Stimulated activated CD4-positive, alpha-beta T cell treated with anti-CD3 and anti-CD28 coated beads, Interleukin-12 subunit alpha, Interleukin-12 subunit beta, amount 100 ng/mL, for 48 hours (primary cell): Measurements from ENCODE around the gene ROR2.

Experiments
- DNase-seq, 3 donors: peaks; one replicate each; pipeline ENCODE4 v3.0.0-alpha.2; 2020; ENCODE audit warnings: low read depth in 2 of 3, low spot score in 1 of 3

Gene ROR2

DNA sequence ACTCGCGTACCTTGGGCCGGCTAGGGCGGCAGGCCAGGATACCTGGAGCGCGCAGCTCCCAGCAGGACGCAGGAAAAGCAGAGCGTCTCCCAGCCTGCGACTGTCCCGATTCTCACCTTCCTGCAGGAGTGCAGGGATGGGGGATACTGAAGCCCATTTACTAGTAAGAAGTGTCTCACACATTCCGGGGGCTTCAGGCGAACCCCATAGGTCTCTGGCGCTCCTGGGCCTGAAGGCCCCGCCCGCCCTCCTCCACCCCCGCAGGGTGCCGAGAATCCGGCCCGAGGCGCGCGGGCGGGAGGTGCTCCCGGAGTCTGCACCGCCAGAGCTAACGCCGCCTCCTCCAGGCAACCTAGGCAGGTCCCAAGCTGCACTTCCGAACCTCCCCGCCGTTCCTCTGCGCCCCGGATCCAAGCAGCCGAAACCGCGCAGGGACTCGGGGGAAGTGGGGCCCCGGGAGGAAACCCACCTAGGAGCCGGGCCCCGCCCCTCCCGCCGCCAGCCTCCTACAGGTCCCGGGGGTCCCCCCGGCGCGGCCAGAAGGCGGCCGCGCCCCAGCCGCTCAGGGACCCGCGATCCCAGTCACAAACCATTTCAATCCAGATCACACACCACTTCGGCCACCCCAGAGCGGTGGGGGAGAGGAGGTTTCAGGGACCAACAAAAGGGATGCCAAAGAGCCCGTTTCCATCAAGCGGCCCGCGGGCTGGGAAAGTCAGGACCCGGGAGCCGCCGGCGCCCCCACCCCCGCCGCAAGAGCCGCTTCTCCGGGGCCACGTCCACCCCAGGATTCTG, 1.2 kb downstream of the ROR2 start:
- DNase-seq: peak in 1 of 3 donors; percentile 18

GRCh38 chr9:91948101-91948596, 1.9 kb downstream of the ROR2 start:
- DNase-seq: no peak

DNA sequence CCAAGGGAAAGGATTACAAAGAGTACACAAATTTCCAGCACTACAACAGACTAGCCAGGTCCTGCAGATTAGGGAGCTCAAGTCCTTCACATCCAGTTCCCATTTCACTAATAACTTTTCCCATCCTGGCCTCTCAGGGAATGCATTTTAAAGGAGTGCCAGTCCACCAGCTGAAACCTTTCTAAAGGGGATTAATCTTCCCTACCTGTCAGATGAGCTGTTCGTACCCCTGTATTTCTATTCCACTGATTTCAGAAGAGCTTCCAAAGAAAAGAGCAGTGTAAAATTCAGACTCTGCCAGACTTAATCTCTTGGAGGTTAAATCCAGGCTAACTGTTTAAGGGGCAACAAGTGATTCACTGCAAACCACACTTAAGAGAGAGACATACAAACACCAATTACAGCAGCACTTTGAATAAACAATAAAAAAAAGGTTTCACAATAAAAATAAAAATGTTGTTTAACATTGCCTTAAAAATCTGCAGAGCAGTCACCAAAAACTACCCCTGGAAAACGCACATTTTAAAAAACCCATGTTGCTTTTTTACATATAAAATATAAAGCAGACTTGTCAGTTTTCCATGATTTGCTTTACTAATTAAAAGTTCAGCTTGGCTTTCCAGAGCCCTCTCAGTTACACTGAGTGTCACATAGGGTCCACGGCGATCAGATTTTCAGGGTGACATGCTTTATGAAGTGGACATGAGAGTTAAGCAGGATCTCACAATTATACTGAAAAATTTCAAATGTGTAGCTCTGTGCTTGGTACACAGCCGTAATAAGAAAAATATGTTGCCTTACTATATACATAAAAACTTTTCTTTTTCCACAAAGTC, 3.2 kb downstream of the ROR2 start:
- DNase-seq: no peak

GRCh38 chr9:91946196-91946595, 3.8 kb downstream of the ROR2 start:
- no peak for DNase-seq

- no peak for DNase-seq
Measured at GRCh38 chr9:91945277-91946085, 4.5 kb downstream of the ROR2 start.

GRCh38 chr9:91944711-91945110, 5.3 kb downstream of the ROR2 start:
- no peak for DNase-seq

DNA sequence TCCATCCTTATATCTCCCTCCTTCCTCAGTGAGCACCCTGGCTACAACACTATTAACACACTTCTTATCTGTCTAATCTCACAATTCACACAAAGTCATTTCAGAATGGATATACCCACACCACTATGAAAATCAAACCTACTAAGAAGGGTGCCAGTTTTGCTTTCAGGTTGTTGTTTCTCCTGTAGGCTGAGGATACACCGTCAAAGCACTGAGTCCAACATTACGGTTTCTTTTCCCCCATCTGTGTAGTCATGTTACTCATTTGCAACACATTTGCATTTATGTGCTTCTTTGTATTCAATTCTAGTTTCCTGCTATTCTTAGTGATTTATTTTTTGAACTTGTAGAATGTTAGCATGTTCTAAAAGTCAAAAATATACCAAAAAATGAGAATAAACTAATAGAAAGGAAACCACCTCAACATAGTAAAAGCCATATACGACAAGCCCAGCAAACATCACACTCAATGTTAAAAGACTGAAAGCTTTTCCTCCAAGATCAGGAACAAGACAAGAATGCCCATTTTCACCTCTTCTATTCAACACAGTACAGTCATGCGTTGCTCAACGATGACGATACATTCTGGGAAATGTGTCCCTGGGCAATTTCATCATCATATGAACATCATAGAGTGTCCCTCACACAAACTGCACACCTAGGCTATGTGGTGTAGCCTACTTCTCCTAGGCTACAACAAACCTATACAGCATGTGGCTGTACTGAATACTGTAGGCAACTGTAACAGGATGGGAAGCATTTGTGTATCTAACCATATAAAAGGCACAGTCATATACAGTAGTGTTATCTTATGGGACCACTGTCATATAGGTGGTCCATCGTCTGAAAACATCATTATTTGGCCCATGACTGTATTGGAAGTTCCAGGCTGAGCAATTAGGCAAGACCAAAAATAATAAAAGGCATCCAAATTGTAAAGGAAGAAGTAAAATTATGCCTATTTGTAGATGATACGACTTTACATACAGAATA, 6.3 kb downstream of the ROR2 start:
- DNase-seq: no peak

DNA sequence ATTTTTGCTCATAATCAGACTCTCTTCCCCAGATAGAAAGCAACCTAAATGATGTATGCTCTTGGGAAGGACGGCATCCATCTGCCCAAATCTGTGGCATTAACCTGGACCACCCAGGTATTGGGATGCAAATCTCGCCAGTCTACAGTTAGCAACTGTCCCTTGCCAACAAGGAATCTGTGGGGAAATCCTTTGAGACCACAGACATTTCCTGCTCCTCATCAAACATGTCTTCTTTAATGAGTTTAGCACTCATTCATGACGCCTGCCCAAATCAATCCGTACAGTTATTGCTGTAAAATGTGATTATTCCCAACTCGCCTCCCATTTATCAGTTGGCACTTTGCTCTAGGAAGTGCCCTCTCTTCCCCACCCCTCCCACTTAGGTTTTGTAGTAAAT, 7.8 kb downstream of the ROR2 start:
- no peak for DNase-seq

DNA sequence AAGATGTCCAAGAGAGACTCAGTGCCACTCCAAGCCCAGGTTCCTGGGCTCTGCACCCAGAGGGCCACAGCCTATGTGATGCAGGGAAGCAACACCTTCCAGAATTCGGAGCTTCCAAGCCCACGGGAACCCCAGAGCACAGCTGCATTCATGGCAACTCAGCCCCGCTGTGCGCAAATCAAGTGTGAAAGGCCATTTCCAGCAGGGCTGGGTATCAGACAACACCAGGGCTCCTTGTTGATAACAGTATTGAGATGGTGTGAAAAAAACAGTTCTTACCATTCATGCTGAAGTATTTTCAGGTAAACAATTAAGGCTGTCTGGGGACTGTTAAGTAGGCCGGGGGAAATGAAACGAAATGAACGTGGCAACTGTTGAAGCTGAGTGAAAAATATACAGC, 10.1 kb downstream of the ROR2 start:
- DNase-seq: no peak

DNA sequence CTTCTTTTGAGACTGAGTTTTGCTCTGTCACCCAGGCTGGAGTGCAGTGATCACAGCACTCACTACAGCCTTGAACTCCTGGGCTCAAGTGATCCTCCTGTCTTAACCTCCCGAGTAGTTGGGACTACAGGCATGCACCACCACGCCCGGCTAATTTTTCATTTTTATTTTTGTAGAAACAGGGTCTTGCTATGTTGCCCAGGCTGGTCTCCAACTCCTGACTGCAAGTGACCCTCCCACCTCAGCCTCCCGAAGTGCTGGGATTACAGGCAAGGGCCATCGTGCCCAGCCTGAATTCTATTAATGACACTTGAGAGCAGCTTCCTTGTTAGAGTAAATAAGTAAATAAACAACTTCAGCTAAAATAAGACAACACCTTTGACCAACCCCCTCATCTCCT, 12.3 kb downstream of the ROR2 start:
- DNase-seq: no peak

DNA sequence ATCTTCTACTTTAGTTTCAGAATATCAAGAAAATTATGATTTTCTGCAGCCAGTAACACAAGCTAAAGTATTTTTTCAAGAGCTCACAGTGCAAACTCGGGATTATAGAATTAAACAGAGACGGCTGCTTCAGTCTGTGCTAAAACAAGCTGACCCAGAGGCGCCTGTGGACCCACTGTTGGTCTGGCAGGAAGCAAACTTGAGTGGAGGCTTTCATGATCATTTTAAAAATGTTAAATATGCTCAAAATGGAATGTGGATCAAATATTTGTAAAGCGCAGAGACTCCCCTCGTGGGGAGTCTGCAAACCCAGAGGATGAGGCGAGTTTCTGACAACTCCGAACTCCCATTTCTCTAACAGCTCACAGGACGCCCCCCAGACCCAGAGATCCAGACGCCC, 13.0 kb downstream of the ROR2 start:
- no peak for DNase-seq

DNA sequence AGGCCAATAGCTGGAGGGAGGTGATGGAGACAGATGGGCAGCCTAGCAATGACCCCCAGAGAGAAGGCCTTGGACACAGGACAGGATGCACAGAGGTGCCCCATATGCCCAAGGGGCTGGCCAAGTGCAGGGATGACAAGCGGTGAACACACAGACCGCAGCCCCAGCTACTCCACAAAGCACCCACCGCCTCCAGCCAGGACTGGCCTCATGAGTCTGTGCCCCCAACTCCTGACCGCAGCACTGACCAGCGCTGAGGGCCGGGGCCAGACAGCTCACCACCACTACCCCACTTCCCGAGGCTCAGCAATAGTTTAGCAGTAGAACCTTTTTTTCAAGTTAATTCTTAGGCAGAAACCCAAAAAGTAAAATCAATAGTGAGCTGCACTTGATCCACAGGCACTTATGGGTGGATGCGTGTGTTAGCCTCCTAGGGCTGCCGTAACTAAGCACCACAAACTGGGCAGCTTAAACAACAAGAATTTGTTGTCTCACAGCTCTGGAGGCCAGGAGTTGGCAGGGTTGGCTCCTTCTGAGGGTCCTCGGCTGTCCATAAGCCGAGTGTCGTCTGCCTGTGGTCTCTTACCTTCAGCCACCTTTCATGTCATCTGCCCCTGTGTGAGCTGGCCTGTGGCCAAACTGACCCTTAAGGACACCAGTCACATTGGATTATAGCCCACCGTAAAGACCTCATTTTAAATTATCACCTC, 14.1 kb downstream of the ROR2 start:
- DNase-seq: no peak

DNA sequence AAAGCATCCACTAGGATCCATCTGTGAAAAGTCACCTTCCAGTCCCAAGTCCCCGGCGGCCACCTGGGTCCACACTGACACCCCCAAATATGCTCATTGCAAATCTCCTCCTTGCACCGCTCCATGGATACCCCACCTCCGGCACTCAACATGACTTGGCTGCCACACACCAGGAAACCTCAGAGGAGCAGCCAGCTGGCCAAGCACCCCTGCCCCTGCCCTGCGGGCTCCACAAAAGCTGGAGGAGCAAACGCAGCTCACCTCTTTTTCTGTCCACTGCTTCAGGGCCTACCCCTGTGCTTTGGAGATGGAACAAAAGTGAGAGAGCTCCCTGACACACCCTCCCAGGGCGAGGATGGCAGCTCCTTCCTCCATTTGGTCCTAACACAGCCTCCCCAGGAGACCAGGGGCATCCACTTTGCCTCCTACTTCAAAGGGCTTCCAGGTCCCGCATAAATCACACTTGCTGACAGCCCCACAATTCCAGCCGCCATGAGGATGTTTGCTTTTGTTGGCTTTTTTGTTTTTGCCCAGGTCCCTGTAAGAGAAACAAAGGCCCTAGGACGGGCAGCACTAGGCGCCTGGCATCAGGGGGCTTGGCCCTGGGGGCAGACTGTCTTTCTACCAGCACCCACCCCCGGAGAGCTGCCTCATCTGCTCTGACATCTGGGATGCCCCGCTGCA, 14.8 kb downstream of the ROR2 start:
- DNase-seq: no peak

DNA sequence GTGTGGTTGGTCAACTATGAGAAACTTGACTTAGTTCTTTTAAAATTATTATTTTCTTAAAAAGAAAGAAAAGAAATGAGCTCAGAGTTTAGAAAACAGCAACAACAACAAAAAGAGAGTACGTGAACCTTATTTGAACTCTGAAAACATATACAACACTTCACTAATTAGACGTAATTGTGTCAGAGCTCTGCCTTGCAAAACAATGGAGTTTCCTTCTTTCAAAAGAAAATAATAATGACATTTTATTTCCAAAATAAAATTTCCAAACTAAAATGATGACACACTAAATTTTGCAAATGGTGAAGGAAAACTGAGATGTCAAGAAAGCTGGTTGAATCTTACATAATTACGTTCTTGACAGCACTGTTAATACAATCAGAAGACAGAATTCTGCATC, 15.4 kb downstream of the ROR2 start:
- DNase-seq: no peak

DNA sequence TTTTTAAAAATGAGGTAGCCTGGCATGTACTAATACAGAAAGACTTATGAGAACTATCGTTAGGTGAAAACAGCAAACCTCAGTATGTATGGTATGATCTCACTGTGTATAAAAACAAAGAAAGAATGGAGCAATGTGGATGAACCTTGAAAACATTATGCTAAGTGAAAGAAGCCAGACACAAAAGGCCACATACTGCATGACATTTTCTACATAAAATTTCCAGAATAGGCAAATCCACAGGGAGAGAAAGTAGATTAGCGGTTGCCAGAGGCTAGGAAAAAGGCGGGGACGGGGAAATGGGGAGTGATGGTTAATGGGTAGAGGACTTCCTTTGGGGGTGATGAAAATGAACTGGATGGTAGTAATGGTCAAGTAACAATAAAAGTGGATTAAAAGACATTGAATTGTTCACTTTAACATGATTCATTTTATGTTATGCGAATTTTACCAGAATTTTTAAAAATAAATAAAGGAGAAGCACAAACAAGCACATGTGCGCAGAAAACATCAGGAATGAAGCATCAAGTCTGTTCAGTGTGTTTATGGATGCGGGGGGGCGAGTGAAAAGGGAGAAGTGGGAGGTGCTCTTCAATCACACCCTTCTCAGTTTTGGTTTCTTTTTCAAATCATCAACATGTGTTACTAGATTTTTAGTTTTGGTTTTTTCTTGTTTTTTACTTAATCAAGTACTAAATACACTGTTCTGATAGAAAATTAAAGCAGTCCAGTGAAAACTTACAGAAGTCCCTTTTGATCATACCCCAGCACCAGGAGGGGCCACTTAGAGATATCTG, 16.3 kb downstream of the ROR2 start:
- DNase-seq: no peak

DNA sequence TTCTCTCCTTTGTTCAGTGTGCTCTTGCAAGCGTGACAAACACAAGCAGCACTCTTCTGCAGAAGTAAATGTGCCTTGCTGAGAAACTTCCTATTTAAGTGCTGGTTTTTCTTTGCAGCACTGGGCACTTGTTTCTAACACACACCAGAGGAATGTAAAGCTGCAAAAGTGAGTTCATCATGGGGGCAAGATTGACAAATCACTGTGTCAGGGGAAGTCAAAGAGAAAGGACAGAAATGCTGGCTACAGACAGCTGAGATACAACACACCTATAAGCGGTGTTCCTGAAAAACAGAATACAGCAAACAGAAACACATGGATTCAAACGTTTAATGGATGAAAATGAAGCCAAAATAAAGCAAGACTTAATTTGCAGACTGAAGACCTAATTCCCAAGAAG, 19.6 kb downstream of the ROR2 start:
- DNase-seq: no peak

DNA sequence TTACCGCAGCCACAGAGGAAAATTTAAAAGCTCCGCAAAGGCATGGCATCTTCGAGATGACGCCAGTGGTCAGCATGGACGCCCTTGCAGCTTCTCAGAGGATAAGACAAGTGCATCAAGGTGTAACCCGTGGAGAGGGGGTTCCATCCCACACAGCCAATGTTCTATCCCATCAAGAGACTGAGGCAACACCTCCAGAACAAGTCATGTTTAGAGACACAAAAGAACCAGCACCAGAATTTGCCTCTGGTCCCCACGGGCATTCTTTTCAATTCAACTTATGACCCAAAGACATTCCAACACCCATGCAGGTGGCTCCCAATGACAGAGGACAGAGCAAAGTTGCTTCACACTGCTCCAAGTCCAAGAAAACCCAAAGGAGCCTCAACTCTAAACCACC, 20.7 kb downstream of the ROR2 start:
- no peak for DNase-seq

DNA sequence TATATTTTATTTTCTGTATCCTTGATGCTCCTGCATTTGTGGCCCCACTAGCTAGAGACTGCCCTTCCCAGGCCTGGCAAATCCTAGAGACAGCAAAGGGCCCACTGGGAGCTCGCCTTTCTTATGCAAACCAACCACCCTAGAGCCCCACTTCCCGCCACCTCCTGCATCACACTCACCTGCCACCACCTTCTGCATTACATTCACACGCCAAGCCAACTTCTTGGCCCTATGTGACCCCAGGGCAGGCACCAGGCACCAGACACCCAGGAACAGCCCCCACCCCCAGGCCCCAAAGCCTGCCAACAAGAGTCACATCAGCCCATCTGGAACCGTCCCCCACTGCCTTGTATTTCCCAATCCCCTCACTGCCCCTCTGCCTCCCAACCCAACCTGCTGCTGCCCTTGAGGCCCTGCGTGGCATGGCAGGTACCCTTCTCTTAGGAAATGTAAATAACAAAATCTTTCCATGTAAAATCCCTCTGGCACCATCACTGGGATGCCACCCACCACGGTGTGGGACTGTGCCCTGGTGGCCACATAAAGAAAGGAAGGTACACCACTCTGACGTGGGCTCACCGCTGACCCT, 22.0 kb downstream of the ROR2 start:
- DNase-seq: no peak
